HL-60 (cell line): ENCODE data around the gene HCRTR1.

Experiments used
- DNase-seq, 2 experiments: peaks; one replicate each; pipeline ENCODE4 v3.0.0-alpha.2; 2010 to 2020; ENCODE audit warnings: low read depth in 1 of 2, low spot score in 1 of 2
- H3K27ac ChIP-seq: fragments of 250-450 bp; sonication (Bioruptor Pico); replicated peaks from 2 replicates; pipeline ENCODE4 v1.5.1; 2020; ENCODE audit warnings: mild to moderate bottlenecking, moderate library complexity
- H3K27me3 ChIP-seq: fragments of 250-450 bp; sonication (Bioruptor Pico); 2 replicates; pipeline ENCODE4 v1.5.1; 2021; ENCODE audit warnings: mild to moderate bottlenecking, moderate library complexity; ENCODE audit not compliant: insufficient read depth, poor library complexity, severe bottlenecking
- H3K4me3 ChIP-seq: replicated peaks from 2 replicates; pipeline ENCODE4 v1.5.1; 2011; ENCODE audit warnings: mild to moderate bottlenecking, control low read depth, low read length; ENCODE audit not compliant: insufficient read depth
- CTCF ChIP-seq: IDR thresholded peaks from one replicate; pipeline ENCODE4 v1.5.1; 2011; ENCODE audit warnings: low read length, control low read depth, inconsistent platforms; ENCODE audit not compliant: insufficient read depth
- GABPA ChIP-seq: IDR thresholded peaks from 2 replicates; pipeline ENCODE4 v1.6.1; 2012; ENCODE audit warnings: low read depth
- POLR2AphosphoS5 ChIP-seq: IDR thresholded peaks from 2 replicates; pipeline ENCODE4 v1.6.1; 2012; ENCODE audit warnings: low read depth
- REST ChIP-seq: IDR thresholded peaks from 2 replicates; pipeline ENCODE4 v1.6.1; 2012; ENCODE audit warnings: low read depth; ENCODE audit not compliant: insufficient replicate concordance
- SPI1 ChIP-seq: IDR thresholded peaks from 2 replicates; pipeline ENCODE4 v1.6.1; 2012; ENCODE audit warnings: low read depth, mild to moderate bottlenecking, borderline replicate concordance

The HCRTR1 gene

GRCh38 chr1:31651766-31652165 is 34.3 kb downstream of the HCRTR1 start:
- TF ChIP-seq REST = no peak
- TF ChIP-seq CTCF = no peak
- no peak for TF ChIP-seq SPI1
- no peak for TF ChIP-seq POLR2AphosphoS5
- no peak for TF ChIP-seq GABPA
- Histone ChIP-seq H3K27ac (no peak overlapping the region), H3K4me3 (no peak overlapping the region), H3K27me3 (no peaks in the 10 kb centered on the region)
- no peak for DNase-seq

GRCh38 chr1:31652891-31653499 is 35.5 kb downstream of the HCRTR1 start:
- Histone ChIP-seq H3K4me3 (no peak overlapping the region), H3K27me3 (no peaks in the 10 kb centered on the region), H3K27ac (no peak overlapping the region)
- TF ChIP-seq SPI1 (no peak), GABPA (no peak), REST (no peak)
- no peak for DNase-seq

GRCh38 chr1:31653717-31654473 is 36.4 kb downstream of the HCRTR1 start:
- H3K27me3 ChIP-seq = no peaks in the 10 kb centered on the region
- TF ChIP-seq GABPA = no peak
- TF ChIP-seq SPI1 = no peak
- no peak for TF ChIP-seq REST
- TF ChIP-seq POLR2AphosphoS5 = no peak
- no peak for TF ChIP-seq CTCF
- DNase-seq = no peak
- no peak overlapping the region for H3K4me3 ChIP-seq
- H3K27ac ChIP-seq = no peak overlapping the region
